Activated naive CD8-positive, alpha-beta T cell (primary cell): ENCODE results near the gene TBC1D10B.

ENCODE experiments used
- H3K27ac Mint-ChIP-seq: one replicate; pipeline ENCODE4 v1.8.0; 2021; ENCODE audit warnings: mixed read lengths
- H3K27me3 Mint-ChIP-seq: one replicate; pipeline ENCODE4 v1.8.0; 2021; ENCODE audit warnings: mixed read lengths
- H3K36me3 Mint-ChIP-seq: one replicate; pipeline ENCODE4 v1.8.0; 2021; ENCODE audit warnings: mixed read lengths
- H3K4me1 Mint-ChIP-seq: one replicate; pipeline ENCODE4 v1.8.0; 2021; ENCODE audit warnings: low read depth, mixed read lengths
- H3K4me3 Mint-ChIP-seq: one replicate; pipeline ENCODE4 v1.8.0; 2021; ENCODE audit warnings: mild to moderate bottlenecking, mixed read lengths
- H3K9me3 Mint-ChIP-seq: one replicate; pipeline ENCODE4 v1.8.0; 2021; ENCODE audit warnings: low read depth, mixed read lengths

TBC1D10B gene

GRCh38 chr16:30381291-30382041, 11.2 kb upstream of the TBC1D10B start:
- Mint-ChIP-seq H3K27ac (peak overlapping the region; percentile 93), H3K4me1 (peaks cover 54% of the 10 kb centered on the region), H3K4me3 (peak overlapping the region; percentile 94)

GRCh38 chr16:30380803-30381208, 10.5 kb upstream of the TBC1D10B start:
- Mint-ChIP-seq H3K27me3 (no peaks in the 10 kb centered on the region), H3K9me3 (no peaks in the 10 kb centered on the region), H3K4me1 (peaks cover 54% of the 10 kb centered on the region), H3K4me3 (peak overlapping the region; percentile 94), H3K27ac (peak overlapping the region; percentile 76), H3K36me3 (peaks cover 6% of the 10 kb centered on the region)

More at GRCh38 chr16:30381291-30382041, 11.2 kb upstream of the TBC1D10B start:
- Mint-ChIP-seq H3K9me3 (no peaks in the 10 kb centered on the region), H3K36me3 (peaks cover 6% of the 10 kb centered on the region), H3K27me3 (no peaks in the 10 kb centered on the region)

GRCh38 chr16:30380072-30380802, 9.9 kb upstream of the TBC1D10B start:
- Mint-ChIP-seq H3K27me3 (no peaks in the 10 kb centered on the region), H3K4me3 (peak overlapping the region; percentile 94), H3K4me1 (peaks cover 52% of the 10 kb centered on the region)

GRCh38 chr16:30379158-30379783, 9.0 kb upstream of the TBC1D10B start:
- Mint-ChIP-seq H3K4me1 (peaks cover 50% of the 10 kb centered on the region), H3K4me3 (peak overlapping the region; percentile 94), H3K36me3 (peaks cover 6% of the 10 kb centered on the region), H3K27ac (peak overlapping the region; percentile 75), H3K9me3 (no peaks in the 10 kb centered on the region), H3K27me3 (no peaks in the 10 kb centered on the region)

More at GRCh38 chr16:30380072-30380802, 9.9 kb upstream of the TBC1D10B start:
- Mint-ChIP-seq H3K27ac (peak overlapping the region; percentile 76), H3K9me3 (no peaks in the 10 kb centered on the region), H3K36me3 (peaks cover 6% of the 10 kb centered on the region)

GRCh38 chr16:30378236-30379157, 8.2 kb upstream of the TBC1D10B start:
- Mint-ChIP-seq H3K36me3 (peaks cover 6% of the 10 kb centered on the region), H3K27me3 (no peaks in the 10 kb centered on the region), H3K4me1 (peaks cover 46% of the 10 kb centered on the region)

GRCh38 chr16:30377812-30378235, 7.5 kb upstream of the TBC1D10B start:
- Mint-ChIP-seq H3K27me3 (no peaks in the 10 kb centered on the region), H3K9me3 (no peaks in the 10 kb centered on the region), H3K4me1 (peaks cover 43% of the 10 kb centered on the region), H3K4me3 (peak overlapping the region; percentile 94), H3K27ac (peak overlapping the region; percentile 99), H3K36me3 (peaks cover 6% of the 10 kb centered on the region)

More at GRCh38 chr16:30378236-30379157, 8.2 kb upstream of the TBC1D10B start:
- Mint-ChIP-seq H3K4me3 (peak overlapping the region; percentile 94), H3K9me3 (no peaks in the 10 kb centered on the region), H3K27ac (peak overlapping the region; percentile 99)

GRCh38 chr16:30377050-30377811, 6.9 kb upstream of the TBC1D10B start:
- H3K4me3 Mint-ChIP-seq: peak overlapping the region; percentile 94
- no peaks in the 10 kb centered on the region for H3K27me3 Mint-ChIP-seq
- peaks cover 6% of the 10 kb centered on the region for H3K36me3 Mint-ChIP-seq
- H3K4me1 Mint-ChIP-seq: peaks cover 40% of the 10 kb centered on the region
- no peaks in the 10 kb centered on the region for H3K9me3 Mint-ChIP-seq
- H3K27ac Mint-ChIP-seq: peak overlapping the region; percentile 99

GRCh38 chr16:30376461-30376902, 6.2 kb upstream of the TBC1D10B start:
- Mint-ChIP-seq H3K27ac (peak overlapping the region; percentile 99), H3K4me3 (peak overlapping the region; percentile 94), H3K36me3 (peaks cover 6% of the 10 kb centered on the region), H3K27me3 (no peaks in the 10 kb centered on the region), H3K9me3 (no peaks in the 10 kb centered on the region), H3K4me1 (peaks cover 42% of the 10 kb centered on the region)

- H3K27me3 Mint-ChIP-seq: no peaks in the 10 kb centered on the region
These were observed 5.6 kb upstream of the TBC1D10B start for GRCh38 chr16:30375864-30376263.

GRCh38 chr16:30374538-30374937, 4.2 kb upstream of the TBC1D10B start, which contains the start of gene MYL11:
MYL11 (plus strand) TSS chr16:30374802; CDS start chr16:30374858, 56 bp downstream.
- Mint-ChIP-seq H3K27ac (peak within 1 kb of the TSS; percentile 70), H3K4me3 (no peak within 1 kb of the TSS), H3K4me1 (peaks cover 31% of the 10 kb centered on the region), H3K9me3 (no peaks in the 10 kb centered on the region), H3K27me3 (no peaks in the 10 kb centered on the region), H3K36me3 (peaks cover 2% of the 10 kb centered on the region)

More at GRCh38 chr16:30375864-30376263, 5.6 kb upstream of the TBC1D10B start:
- H3K36me3 Mint-ChIP-seq: peaks cover 6% of the 10 kb centered on the region
- H3K4me1 Mint-ChIP-seq: peaks cover 42% of the 10 kb centered on the region
- no peak overlapping the region for H3K4me3 Mint-ChIP-seq
- H3K9me3 Mint-ChIP-seq: no peaks in the 10 kb centered on the region
- peak overlapping the region; percentile 70 for H3K27ac Mint-ChIP-seq

GRCh38 chr16:30372725-30373124, 2.4 kb upstream of the TBC1D10B start:
- Mint-ChIP-seq H3K4me3 (no peak overlapping the region), H3K27ac (peak overlapping the region; percentile 76), H3K4me1 (peaks cover 38% of the 10 kb centered on the region)

GRCh38 chr16:30372038-30372712, 1.9 kb upstream of the TBC1D10B start:
- no peaks in the 10 kb centered on the region for H3K9me3 Mint-ChIP-seq
- H3K4me1 Mint-ChIP-seq: peaks cover 38% of the 10 kb centered on the region
- no peaks in the 10 kb centered on the region for H3K27me3 Mint-ChIP-seq
- peak overlapping the region; percentile 91 for H3K27ac Mint-ChIP-seq
- no peaks in the 10 kb centered on the region for H3K36me3 Mint-ChIP-seq
- H3K4me3 Mint-ChIP-seq: peak overlapping the region; percentile 76

More at GRCh38 chr16:30372725-30373124, 2.4 kb upstream of the TBC1D10B start:
- Mint-ChIP-seq H3K9me3 (no peaks in the 10 kb centered on the region), H3K36me3 (no peaks in the 10 kb centered on the region), H3K27me3 (no peaks in the 10 kb centered on the region)
